ENCODE measurements around the gene CD74. TPM values are rescaled to one million over a fixed set of nuclear protein-coding genes. Genes with fewer than 3 reads are reported as not detected.

CD74 gene
- total and polyA plus RNA-seq, 10 of the 15 experiments (the other 5 are each of a cell fraction or from before 2014, with no cell fraction given), result 1,387 to 11,063 (median 3,922) TPM

- ATAC-seq (peak; percentile 91), FAIRE-seq (peak; percentile 27), DNase-seq (ENCODE audit: low read depth, low spot score) (no peak)
- peaks cover 35% of the 10 kb centered on the region for H3K4me1 ChIP-seq (ENCODE audit: control insufficient read depth, insufficient read depth, low read length)
- H3K9ac ChIP-seq (ENCODE audit: control insufficient read depth, insufficient read depth, low read length), result no peak overlapping the region; the same call in 1 of the 2 replicates
- H3K4me2 ChIP-seq (ENCODE audit: control insufficient read depth, insufficient read depth), result peak overlapping the region; percentile 75
- H4K20me1 ChIP-seq (ENCODE audit: control insufficient read depth, insufficient read depth), result no peaks in the 10 kb centered on the region
- RAD21 ChIA-PET (ENCODE audit: unreplicated experiment), result interaction anchor here (0.6 to 9.0 kb wide), 22 partner anchors 9 to 706 kb away, joined by 3 to 143 read pairs (median 4); partner anchors contain the start of genes IRGM, RBM22 and RPS14
- H2AFZ ChIP-seq (ENCODE audit: control insufficient read depth, low read depth, low read length), result peak overlapping the region; percentile 54
- POLR2A ChIA-PET, result interaction anchor here (0.6 to 3.7 kb wide), 4 partner anchors 31 to 86 kb away, joined by 3 to 25 read pairs (median 4); partner anchors contain the start of gene CD74
- 22% methylated on average over 34 of the region's 36 CpGs for WGBS (ENCODE audit: insufficient coverage, insufficient replicate concordance, low lambda C conversion rate, missing lambda C conversion rate)
- CTCF ChIA-PET, result interaction anchor here (0.6 to 11.8 kb wide), 26 partner anchors 9 to 589 kb away, joined by 3 to 229 read pairs (median 5); partner anchors contain the start of genes IRGM, RBM22 and RPS14
- no peak overlapping the region for H3K27ac ChIP-seq (ENCODE audit: control insufficient read depth, insufficient read depth)
- intact Hi-C loops (cut with micrococcal nuclease; ENCODE audit: unreplicated experiment) (loop anchor here (1.0 to 10.0 kb wide), 6 partner anchors 64 to 388 kb away; partner anchors contain the start of gene IRGM), in situ Hi-C loops (cut with MboI) (loop anchor here (5.0 to 10.0 kb wide), 2 partner anchors 196 to 388 kb away; partner anchors contain the start of gene IRGM)
- SMC1A ChIA-PET (ENCODE audit: uncharacterized antibody, unreplicated experiment), result interaction anchor here (0.6 to 5.3 kb wide), 20 partner anchors 9 to 388 kb away, joined by 3 to 65 read pairs (median 4); partner anchors contain the start of gene IRGM
- H3K79me2 ChIP-seq (ENCODE audit: control insufficient read depth, insufficient read depth, low read length), result no peaks in the 10 kb centered on the region
- no peaks in the 10 kb centered on the region for H3K9me3 ChIP-seq (replicated peaks; ENCODE audit: control insufficient read depth, insufficient read depth, low read length)
- no peaks in the 10 kb centered on the region for H3K36me3 ChIP-seq (ENCODE audit: control insufficient read depth in 2 of 2, insufficient read depth in 2 of 2, low read length in 1 of 2)
- BruUV-seq (replicated peaks), result no TSS peak
- H3K4me3 ChIP-seq, result peak overlapping the region; percentile 39; the same call in 1 of the 2 replicates
- H3K27me3 ChIP-seq (replicated peaks in 1 of 2; ENCODE audit: control insufficient read depth in 2 of 2, insufficient read depth in 2 of 2, low read length in 1 of 2), result no peaks in the 10 kb centered on the region
- TF ChIP-seq MYB (IDR thresholded peaks at IDR 0.05; ENCODE audit: borderline replicate concordance, low read depth, low read length) (no peak), FOS (IDR thresholded peaks at IDR 0.05; ENCODE audit: borderline replicate concordance, extremely low read depth, insufficient read length) (no peak), EGR1 (IDR thresholded peaks at IDR 0.05; ENCODE audit: borderline replicate concordance in 1 of 2, low read depth in 2 of 2, low read length in 2 of 2) (peak in 1 of 2 experiments; percentile 67; a peak in 1 of 3 replicates), CTCF (IDR thresholded peaks at IDR 0.05 in 2 of 3, conservative IDR thresholded peaks at IDR 0.05 in 1 of 3; ENCODE audit: control insufficient read depth in 2 of 3, extremely low read depth in 1 of 3, insufficient read depth in 1 of 3, low read depth in 3 of 3, low read length in 3 of 3) (peak; percentile 62 to 93 (median 84)), SMC3 (IDR thresholded peaks at IDR 0.05; ENCODE audit: borderline replicate concordance, low read length) (peak; percentile 63; the same call in 1 of the 2 replicates), POU2F2 (IDR thresholded peaks at IDR 0.05; ENCODE audit: borderline replicate concordance, low read depth, low read length) (0 out of 3 replicates have a peak, but pooled peaks have one; percentile 32), CHD1 (IDR thresholded peaks at IDR 0.05; ENCODE audit: low read depth, low read length) (no peak), SPI1 (IDR thresholded peaks at IDR 0.05; ENCODE audit: borderline replicate concordance, insufficient read depth, low read depth, low read length) (no peak), MTA3 (IDR thresholded peaks at IDR 0.05; ENCODE audit: borderline replicate concordance, low read length) (no peak), ZNF687 (IDR thresholded peaks at IDR 0.05) (no peak), IKZF2 (IDR thresholded peaks at IDR 0.05) (no peak), RELB (IDR thresholded peaks at IDR 0.05; ENCODE audit: low read depth) (no peak), MXI1 (IDR thresholded peaks at IDR 0.05; ENCODE audit: low read depth, low read length) (0 out of 2 replicates have a peak, but pooled peaks have one; percentile 62)
These were observed 46.3 kb upstream of the CD74 start for GRCh38 chr5:150458802-150459557.

All from GM12878 (cell line).